ENCODE data around the gene EHD1. TPM values are rescaled to one million over a fixed set of nuclear protein-coding genes. Genes with fewer than 3 reads are reported as not detected.

Gene EHD1
- polyA plus RNA-seq, 2 of the 4 experiments (the other 2 are of a cell fraction), result 25.9 to 37.8 TPM

- Histone ChIP-seq H3K4me2 (no peak overlapping the region), H3K9me3 (no peaks in the 10 kb centered on the region), H3K27ac (no peak overlapping the region), H3K4me1 (peaks cover 4% of the 10 kb centered on the region; the same call in 2 of the 3 replicates), H3K4me3 (no peak overlapping the region)
- WGBS (ENCODE audit: missing lambda C conversion rate), result 89% methylated on average over 23 of the region's 30 CpGs
- DNase-seq (ENCODE audit: low read depth in 1 of 2, low spot score in 1 of 2) (no peak), ATAC-seq (no peak), FAIRE-seq (no peak)
- ChIA-PET POLR2A (no interaction called here), CTCF (interaction anchor here (1.1 to 31.5 kb wide), 4 partner anchors 8 to 51 kb away, joined by 5 to 1607 read pairs (median 30); partner anchors contain the start of gene CDC42BPG)
- TF ChIP-seq NPAS2 (CRISPR knock-in tag; IDR thresholded peaks at IDR 0.05; ENCODE audit: borderline replicate concordance) (no peak), HOXA7 (CRISPR knock-in tag; IDR thresholded peaks at IDR 0.05) (no peak)
These were observed 23.9 kb upstream of the EHD1 start for GRCh38 chr11:64902102-64902900.

- TF ChIP-seq NFE2L2 (conservative IDR thresholded peaks at IDR 0.05; ENCODE audit: low read length), result no peak
- no peak for TF ChIP-seq NPAS2 (CRISPR knock-in tag; IDR thresholded peaks at IDR 0.05; ENCODE audit: borderline replicate concordance)
- no peak for TF ChIP-seq JUN (IDR thresholded peaks at IDR 0.05)
- no peak for TF ChIP-seq EP300 (IDR thresholded peaks at IDR 0.05)
- TF ChIP-seq KDM1A (IDR thresholded peaks at IDR 0.05; ENCODE audit: low read depth), result no peak
- no peak for TF ChIP-seq FOSL2 (IDR thresholded peaks at IDR 0.05)
- TF ChIP-seq FOSL2 (CRISPR knock-in tag; IDR thresholded peaks at IDR 0.05), result no peak
- TF ChIP-seq, protein P1, sequence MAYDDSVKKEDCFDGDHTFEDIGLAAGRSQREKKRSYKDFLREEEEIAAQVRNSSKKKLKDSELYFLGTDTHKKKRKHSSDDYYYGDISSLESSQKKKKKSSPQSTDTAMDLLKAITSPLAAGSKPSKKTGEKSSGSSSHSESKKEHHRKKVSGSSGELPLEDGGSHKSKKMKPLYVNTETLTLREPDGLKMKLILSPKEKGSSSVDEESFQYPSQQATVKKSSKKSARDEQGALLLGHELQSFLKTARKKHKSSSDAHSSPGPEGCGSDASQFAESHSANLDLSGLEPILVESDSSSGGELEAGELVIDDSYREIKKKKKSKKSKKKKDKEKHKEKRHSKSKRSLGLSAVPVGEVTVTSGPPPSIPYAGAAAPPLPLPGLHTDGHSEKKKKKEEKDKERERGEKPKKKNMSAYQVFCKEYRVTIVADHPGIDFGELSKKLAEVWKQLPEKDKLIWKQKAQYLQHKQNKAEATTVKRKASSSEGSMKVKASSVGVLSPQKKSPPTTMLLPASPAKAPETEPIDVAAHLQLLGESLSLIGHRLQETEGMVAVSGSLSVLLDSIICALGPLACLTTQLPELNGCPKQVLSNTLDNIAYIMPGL (CRISPR knock-in tag; IDR thresholded peaks at IDR 0.05; ENCODE audit: borderline replicate concordance), result no peak
- TF ChIP-seq CTCF (IDR thresholded peaks at IDR 0.05), result no peak
- no peak for TF ChIP-seq CEBPB (IDR thresholded peaks at IDR 0.05)
- TF ChIP-seq ESRRA (IDR thresholded peaks at IDR 0.05; ENCODE audit: borderline replicate concordance, low read length), result no peak
- no peak for TF ChIP-seq RAD21 (conservative IDR thresholded peaks at IDR 0.05 in 1 of 2, IDR thresholded peaks at IDR 0.05 in 1 of 2)
- no peak for TF ChIP-seq RARB (CRISPR knock-in tag; IDR thresholded peaks at IDR 0.05)
- no peak for TF ChIP-seq MYC (IDR thresholded peaks at IDR 0.05; ENCODE audit: borderline replicate concordance, low read length)
- TF ChIP-seq KDM5A (IDR thresholded peaks at IDR 0.05), result no peak
- TF ChIP-seq POLR2A (IDR thresholded peaks at IDR 0.05; ENCODE audit: low read length), result no peak
- TF ChIP-seq, protein P2, sequence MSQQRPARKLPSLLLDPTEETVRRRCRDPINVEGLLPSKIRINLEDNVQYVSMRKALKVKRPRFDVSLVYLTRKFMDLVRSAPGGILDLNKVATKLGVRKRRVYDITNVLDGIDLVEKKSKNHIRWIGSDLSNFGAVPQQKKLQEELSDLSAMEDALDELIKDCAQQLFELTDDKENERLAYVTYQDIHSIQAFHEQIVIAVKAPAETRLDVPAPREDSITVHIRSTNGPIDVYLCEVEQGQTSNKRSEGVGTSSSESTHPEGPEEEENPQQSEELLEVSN (IDR thresholded peaks at IDR 0.05; ENCODE audit: borderline replicate concordance, low read depth), result no peak
- no peak for TF ChIP-seq TFCP2L1 (CRISPR knock-in tag; IDR thresholded peaks at IDR 0.05)
- TF ChIP-seq, protein P3, sequence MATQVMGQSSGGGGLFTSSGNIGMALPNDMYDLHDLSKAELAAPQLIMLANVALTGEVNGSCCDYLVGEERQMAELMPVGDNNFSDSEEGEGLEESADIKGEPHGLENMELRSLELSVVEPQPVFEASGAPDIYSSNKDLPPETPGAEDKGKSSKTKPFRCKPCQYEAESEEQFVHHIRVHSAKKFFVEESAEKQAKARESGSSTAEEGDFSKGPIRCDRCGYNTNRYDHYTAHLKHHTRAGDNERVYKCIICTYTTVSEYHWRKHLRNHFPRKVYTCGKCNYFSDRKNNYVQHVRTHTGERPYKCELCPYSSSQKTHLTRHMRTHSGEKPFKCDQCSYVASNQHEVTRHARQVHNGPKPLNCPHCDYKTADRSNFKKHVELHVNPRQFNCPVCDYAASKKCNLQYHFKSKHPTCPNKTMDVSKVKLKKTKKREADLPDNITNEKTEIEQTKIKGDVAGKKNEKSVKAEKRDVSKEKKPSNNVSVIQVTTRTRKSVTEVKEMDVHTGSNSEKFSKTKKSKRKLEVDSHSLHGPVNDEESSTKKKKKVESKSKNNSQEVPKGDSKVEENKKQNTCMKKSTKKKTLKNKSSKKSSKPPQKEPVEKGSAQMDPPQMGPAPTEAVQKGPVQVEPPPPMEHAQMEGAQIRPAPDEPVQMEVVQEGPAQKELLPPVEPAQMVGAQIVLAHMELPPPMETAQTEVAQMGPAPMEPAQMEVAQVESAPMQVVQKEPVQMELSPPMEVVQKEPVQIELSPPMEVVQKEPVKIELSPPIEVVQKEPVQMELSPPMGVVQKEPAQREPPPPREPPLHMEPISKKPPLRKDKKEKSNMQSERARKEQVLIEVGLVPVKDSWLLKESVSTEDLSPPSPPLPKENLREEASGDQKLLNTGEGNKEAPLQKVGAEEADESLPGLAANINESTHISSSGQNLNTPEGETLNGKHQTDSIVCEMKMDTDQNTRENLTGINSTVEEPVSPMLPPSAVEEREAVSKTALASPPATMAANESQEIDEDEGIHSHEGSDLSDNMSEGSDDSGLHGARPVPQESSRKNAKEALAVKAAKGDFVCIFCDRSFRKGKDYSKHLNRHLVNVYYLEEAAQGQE (IDR thresholded peaks at IDR 0.05), result no peak
- POLR2A ChIA-PET, result no interaction called here
- H3K4me2 ChIP-seq, result no peak overlapping the region
- CTCF ChIA-PET, result interaction anchor here (0.7 to 31.5 kb wide), 6 partner anchors 10 to 113 kb away, joined by 4 to 1607 read pairs (median 10); partner anchors contain the start of genes ARL2, ATG2A, BATF2 and CDC42BPG
- FAIRE-seq (no peak), DNase-seq (ENCODE audit: low read depth in 1 of 2, low spot score in 1 of 2) (no peak), ATAC-seq (no peak)
- peaks cover 4% of the 10 kb centered on the region; the same call in 2 of the 3 replicates for H3K4me1 ChIP-seq
- H3K4me3 ChIP-seq, result no peak overlapping the region
- peak overlapping the region in 1 of 2 experiments; percentile 64; a peak in 3 of 6 replicates for H3K27ac ChIP-seq
- H3K9me3 ChIP-seq, result no peaks in the 10 kb centered on the region
- WGBS (ENCODE audit: missing lambda C conversion rate), result 89% methylated on average over 17 of the region's 17 CpGs
These were observed 22.4 kb upstream of the EHD1 start for GRCh38 chr11:64900774-64901173.

Measured in A549 (cell line).